ENCODE data around the gene WTIP. TPM values are rescaled to one million over a fixed set of nuclear protein-coding genes. Genes with fewer than 3 reads are reported as not detected.

The WTIP gene
- total RNA-seq, 4 donors from 2014 or later = 14.1 to 22.1 (median 16.7) TPM

- intact Hi-C loops (cut with DNase I) = no loop called here
- H3K4me3 ChIP-seq (replicated peaks in 1 of 3) = no peak overlapping the region
- H3K27me3 ChIP-seq = no peaks in the 10 kb centered on the region
- no peak for DNase-seq
- no peak for TF ChIP-seq POLR2A (IDR thresholded peaks at IDR 0.05)
- TF ChIP-seq CTCF (IDR thresholded peaks at IDR 0.05) = no peak
- H3K36me3 ChIP-seq = no peaks in the 10 kb centered on the region
- no peaks in the 10 kb centered on the region for H3K9me3 ChIP-seq
- H3K4me1 ChIP-seq = peaks cover 11 to 16% of the 10 kb centered on the region in 2 donors
- H3K27ac ChIP-seq = peak overlapping the region in 1 of 3 donors; percentile 53
- WGBS, 2 donors = 82 to 84% methylated on average over 19 of the region's 19 CpGs
These were observed 1.1 kb upstream of the WTIP start for GRCh38 chr19:34480491-34480890.

- H3K9me3 ChIP-seq = no peaks in the 10 kb centered on the region
- peaks cover 11 to 16% of the 10 kb centered on the region in 2 donors for H3K4me1 ChIP-seq
- no peaks in the 10 kb centered on the region for H3K27me3 ChIP-seq
- intact Hi-C loops (cut with DNase I) = no loop called here
- peak in 1 of 2 donors; percentile 21 for DNase-seq
- 0% methylated on average over 25 of the region's 84 CpGs; no CpG with 5 or more reads in 1 of the 2 donors for WGBS, 2 donors
- peak overlapping the region in 2 of 3 donors; percentile 20 to 46 for H3K4me3 ChIP-seq (replicated peaks in 1 of 3)
- no peak for TF ChIP-seq POLR2A (IDR thresholded peaks at IDR 0.05)
- TF ChIP-seq CTCF (IDR thresholded peaks at IDR 0.05) = no peak
- H3K36me3 ChIP-seq = no peaks in the 10 kb centered on the region
- no peak overlapping the region for H3K27ac ChIP-seq
These were observed 362 bp downstream of the WTIP start for GRCh38 chr19:34481861-34482379.

DNA sequence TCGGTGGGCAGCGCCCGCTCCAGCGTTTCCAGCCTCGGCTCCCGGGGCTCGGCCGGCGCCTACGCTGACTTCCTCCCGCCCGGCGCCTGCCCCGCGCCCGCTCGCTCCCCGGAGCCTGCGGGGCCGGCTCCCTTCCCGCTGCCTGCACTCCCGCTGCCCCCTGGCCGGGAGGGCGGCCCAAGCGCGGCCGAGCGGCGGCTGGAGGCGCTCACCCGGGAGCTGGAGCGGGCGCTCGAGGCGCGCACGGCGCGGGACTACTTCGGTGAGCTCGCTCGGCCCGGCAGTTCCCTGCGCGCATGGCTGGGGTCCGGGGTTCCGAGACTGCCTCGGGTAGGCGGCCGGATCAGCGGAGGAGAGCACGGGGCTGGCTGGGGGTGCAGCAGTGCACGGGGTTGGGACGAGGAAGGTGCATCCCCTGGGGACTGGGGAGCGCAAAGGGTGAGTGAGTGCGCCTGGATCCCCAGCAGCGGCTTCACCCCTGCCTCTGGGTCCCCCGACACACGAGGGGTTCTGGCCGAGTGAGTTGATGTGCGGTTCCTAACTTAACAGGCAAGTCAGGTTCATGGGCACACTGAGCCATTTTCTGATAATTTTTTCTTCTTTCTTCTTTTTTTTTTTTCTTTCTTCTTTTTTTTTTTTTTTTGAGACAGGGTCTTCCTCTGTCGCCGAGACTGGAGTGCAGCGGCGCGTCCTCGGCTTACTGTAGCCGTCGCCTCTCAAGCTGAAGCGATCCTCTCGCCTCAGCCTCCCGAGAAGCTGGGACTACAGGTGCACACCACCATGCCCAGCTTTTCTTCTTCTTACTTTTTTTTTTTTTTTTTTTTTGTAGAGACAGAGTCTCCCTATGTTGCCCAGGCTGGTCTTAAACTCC, 1.1 kb downstream of the WTIP start:
- H3K27ac ChIP-seq = no peak overlapping the region

DNA sequence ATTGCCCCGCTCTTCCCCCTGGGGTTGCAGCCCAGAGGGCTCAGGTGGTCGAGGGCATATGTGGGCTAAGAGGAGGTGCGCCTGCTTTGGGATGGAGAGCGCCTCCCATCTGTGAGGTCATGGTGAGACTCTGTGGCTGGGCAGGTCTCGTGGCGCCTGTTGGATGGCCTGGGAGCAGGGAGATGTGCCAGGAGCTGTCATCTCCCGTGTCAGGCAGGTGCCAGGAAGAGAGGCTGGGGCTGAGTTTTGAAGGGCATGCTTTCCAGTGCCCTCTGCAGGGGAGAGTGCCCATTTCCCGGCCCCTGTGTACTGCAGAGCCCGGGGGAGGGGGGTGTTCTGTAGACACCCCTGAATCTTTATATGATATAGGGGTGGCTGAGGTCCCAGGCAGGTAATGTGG, 2.8 kb downstream of the WTIP start:
- Histone ChIP-seq H3K27me3 (no peaks in the 10 kb centered on the region), H3K4me3 (replicated peaks in 1 of 3) (no peak overlapping the region), H3K27ac (no peak overlapping the region), H3K9me3 (no peaks in the 10 kb centered on the region), H3K36me3 (no peaks in the 10 kb centered on the region), H3K4me1 (peaks cover 11 to 16% of the 10 kb centered on the region in 2 donors)
- no peak for DNase-seq
- TF ChIP-seq POLR2A (IDR thresholded peaks at IDR 0.05) (no peak), CTCF (IDR thresholded peaks at IDR 0.05) (no peak)
- intact Hi-C loops (cut with DNase I) = no loop called here
- WGBS, 2 donors = 82 to 86% methylated on average over 8 to 9 of the region's 9 CpGs

More for the DNA sequence above, 1.1 kb downstream of the WTIP start:
- peak; percentile 23 to 33 for DNase-seq
- peak overlapping the region; percentile 20 to 46 (median 30) for H3K4me3 ChIP-seq (replicated peaks in 1 of 3)
- no peak for TF ChIP-seq CTCF (IDR thresholded peaks at IDR 0.05)
- no peak for TF ChIP-seq POLR2A (IDR thresholded peaks at IDR 0.05)
- H3K9me3 ChIP-seq = no peaks in the 10 kb centered on the region
- no peaks in the 10 kb centered on the region for H3K36me3 ChIP-seq
- H3K27me3 ChIP-seq = no peaks in the 10 kb centered on the region
- WGBS, 2 donors = 22 to 31% methylated on average over 17 to 20 of the region's 72 CpGs
- intact Hi-C loops (cut with DNase I) = no loop called here
- peaks cover 11 to 16% of the 10 kb centered on the region in 2 donors for H3K4me1 ChIP-seq

DNA sequence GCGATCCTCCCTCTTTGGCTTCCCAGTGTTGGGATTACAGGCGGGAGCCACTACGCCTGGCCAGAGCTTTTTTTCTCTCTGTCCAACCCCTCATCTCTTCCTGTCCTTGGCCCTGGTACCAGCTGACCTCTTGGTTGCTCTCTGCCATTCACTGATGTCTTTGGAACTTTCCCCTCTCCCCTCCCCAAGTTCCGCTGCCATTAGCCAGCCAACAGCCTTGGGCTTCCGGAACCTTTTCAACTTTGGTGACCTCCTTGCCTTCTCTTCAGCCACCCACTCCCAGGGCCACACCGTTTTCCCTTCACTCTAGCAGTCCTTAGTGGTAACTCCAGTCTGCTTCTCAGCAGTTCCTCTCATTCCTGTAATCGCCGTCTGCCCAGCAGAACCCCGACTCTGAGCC, 4.3 kb downstream of the WTIP start:
- Histone ChIP-seq H3K27ac (no peak overlapping the region), H3K4me1 (peaks cover 11 to 15% of the 10 kb centered on the region in 2 donors)
- DNase-seq = no peak

More for the DNA sequence above, 4.3 kb downstream of the WTIP start:
- Histone ChIP-seq H3K27me3 (no peaks in the 10 kb centered on the region), H3K9me3 (no peaks in the 10 kb centered on the region), H3K36me3 (no peaks in the 10 kb centered on the region), H3K4me3 (replicated peaks in 1 of 3) (no peak overlapping the region)
- WGBS, 2 donors = 79 to 86% methylated on average over 9 of the region's 9 CpGs
- intact Hi-C loops (cut with DNase I) = no loop called here
- no peak for TF ChIP-seq CTCF (IDR thresholded peaks at IDR 0.05)
- no peak for TF ChIP-seq POLR2A (IDR thresholded peaks at IDR 0.05)

Data from thyroid gland (tissue), 4 donors.